HepG2 (cell line): ENCODE measurements around the gene ZNF740. TPM values are rescaled to one million over a fixed set of nuclear protein-coding genes. Genes with fewer than 3 reads are reported as not detected.

Experiments
- AHDC1 ChIP-seq: sonication (generic); formaldehyde crosslinking; IDR thresholded peaks from 2 replicates; pipeline ENCODE4 v1.5.1; 2020; ENCODE audit warnings: mild to moderate bottlenecking, missing genetic modification reagents, borderline replicate concordance
- DNMT3B ChIP-seq: conservative IDR thresholded peaks from 2 replicates; pipeline ENCODE4 v1.6.1; 2016; ENCODE audit warnings: missing biosample characterization, control low read depth
- GLI4 ChIP-seq: sonication (generic); formaldehyde crosslinking; IDR thresholded peaks from 2 replicates; pipeline ENCODE4 v1.5.1; 2020; ENCODE audit warnings: missing genetic modification reagents, mild to moderate bottlenecking, moderate library complexity, borderline replicate concordance
- MAFF ChIP-seq: IDR thresholded peaks from 2 replicates; pipeline ENCODE4 v1.6.1; 2011; ENCODE audit warnings: low read depth, low read length, improper control_type of control experiment
- NFE2 ChIP-seq: sonication (generic); formaldehyde crosslinking; IDR thresholded peaks from 2 replicates; pipeline ENCODE4 v1.4.0; 2020; ENCODE audit warnings: missing genetic modification reagents
- ZNF335 ChIP-seq: sonication (generic); formaldehyde crosslinking; IDR thresholded peaks from 2 replicates; pipeline ENCODE4 v1.4.0; 2020; ENCODE audit warnings: missing genetic modification reagents
- ZNF496 ChIP-seq: sonication (generic); formaldehyde crosslinking; IDR thresholded peaks from 2 replicates; pipeline ENCODE4 v1.8.1; 2023; ENCODE audit warnings: mild to moderate bottlenecking, moderate library complexity, missing genetic modification reagents; ENCODE audit not compliant: insufficient replicate concordance
- ZNF691 ChIP-seq: sonication (generic); formaldehyde crosslinking; IDR thresholded peaks from 2 replicates; pipeline ENCODE4 v1.4.0; 2020; ENCODE audit warnings: missing genetic modification reagents, low read depth, mild to moderate bottlenecking, borderline replicate concordance
- polyA plus RNA-seq, 8 experiments: library from polyadenylated mRNA; depleted of rRNA in 3 of 8; stranded (reverse) in 7 of 8; unstranded in 1 of 8; fragments of >200 nt; fragmentation: Illumina TruSeq in 4 of 8; extraction: Trizol in 4 of 8; gene quantifications; 2 replicates each; pipeline versions ENCODE4 v1.2.1 to v1.2.3, GENCODE V29; 2011 to 2016; ENCODE audit warnings: low read depth in 4 of 8, missing spikeins in 1 of 8, mixed read lengths in 1 of 8; ENCODE audit not compliant: insufficient read depth in 1 of 8
- total RNA-seq, 5 experiments: library from RNA; depleted of rRNA; stranded (reverse); fragments of >200 nt; fragmentation: Illumina TruSeq; extraction: Trizol; gene quantifications; 2 replicates each; pipeline ENCODE4 v1.2.3, GENCODE V29; 2016; ENCODE audit warnings: low read depth in 1 of 5
- TF ChIP-seq, protein P1 (sequence below): sonication (generic); formaldehyde crosslinking; IDR thresholded peaks from 2 replicates; pipeline ENCODE4 v1.5.1; 2020; ENCODE audit warnings: missing genetic modification reagents, mild to moderate bottlenecking, borderline replicate concordance
- TF ChIP-seq, protein P2 (sequence below): sonication (generic); formaldehyde crosslinking; IDR thresholded peaks from 2 replicates; pipeline ENCODE4 v1.4.0; 2020; ENCODE audit warnings: low read depth, mild to moderate bottlenecking, missing genetic modification reagents

ZNF740 gene
- total and polyA plus RNA-seq, 2 of the 13 experiments (the other 11 are each of a cell fraction or from before 2014, with no cell fraction given): 16.9 to 19.0 TPM

DNA sequence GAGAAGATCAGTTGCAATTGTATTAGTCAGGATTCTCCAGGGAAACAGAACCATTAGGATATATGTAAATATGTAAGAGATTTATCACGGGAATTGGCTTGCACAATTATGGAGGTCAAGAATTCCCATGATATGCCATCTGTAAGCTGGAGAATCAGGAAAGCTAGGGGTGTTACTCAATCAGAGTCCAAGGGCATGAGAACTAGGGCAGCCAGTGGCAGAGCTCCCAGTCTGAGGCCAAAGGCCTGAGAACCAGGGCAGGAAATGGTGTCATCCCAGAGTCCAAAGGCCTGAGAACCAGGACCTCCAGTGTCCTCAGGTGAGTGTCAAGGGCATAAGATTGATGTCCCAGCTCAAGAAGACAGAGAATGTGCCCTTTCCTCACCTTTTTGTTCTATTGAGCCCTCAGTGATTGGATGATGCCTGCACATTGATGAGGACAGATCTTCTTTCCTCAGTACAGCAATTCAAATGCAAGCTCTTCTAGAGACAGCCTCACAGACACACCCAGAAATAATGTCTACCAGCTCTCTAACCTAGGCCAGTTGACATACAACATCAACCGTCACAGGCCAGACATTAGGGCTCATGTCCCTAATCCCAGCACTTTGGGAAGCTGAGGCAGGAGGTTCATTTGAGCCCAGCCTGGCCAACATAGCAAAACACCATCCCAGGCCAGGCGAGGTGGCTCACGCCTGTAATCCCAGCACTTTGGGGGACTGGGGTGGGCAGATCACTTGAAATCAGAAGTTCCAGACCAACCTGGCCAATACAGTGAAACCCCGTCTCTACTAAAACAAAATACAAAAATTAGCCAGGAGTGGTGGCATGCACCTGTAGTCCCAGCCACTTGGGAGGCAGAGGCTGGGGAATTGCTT lies 34.9 kb upstream of the ZNF740 start (continued):
- TF ChIP-seq, protein P1, sequence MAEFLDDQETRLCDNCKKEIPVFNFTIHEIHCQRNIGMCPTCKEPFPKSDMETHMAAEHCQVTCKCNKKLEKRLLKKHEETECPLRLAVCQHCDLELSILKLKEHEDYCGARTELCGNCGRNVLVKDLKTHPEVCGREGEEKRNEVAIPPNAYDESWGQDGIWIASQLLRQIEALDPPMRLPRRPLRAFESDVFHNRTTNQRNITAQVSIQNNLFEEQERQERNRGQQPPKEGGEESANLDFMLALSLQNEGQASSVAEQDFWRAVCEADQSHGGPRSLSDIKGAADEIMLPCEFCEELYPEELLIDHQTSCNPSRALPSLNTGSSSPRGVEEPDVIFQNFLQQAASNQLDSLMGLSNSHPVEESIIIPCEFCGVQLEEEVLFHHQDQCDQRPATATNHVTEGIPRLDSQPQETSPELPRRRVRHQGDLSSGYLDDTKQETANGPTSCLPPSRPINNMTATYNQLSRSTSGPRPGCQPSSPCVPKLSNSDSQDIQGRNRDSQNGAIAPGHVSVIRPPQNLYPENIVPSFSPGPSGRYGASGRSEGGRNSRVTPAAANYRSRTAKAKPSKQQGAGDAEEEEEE (CRISPR knock-in tag): no peak
- no peak for TF ChIP-seq MAFF
- TF ChIP-seq, protein P2, sequence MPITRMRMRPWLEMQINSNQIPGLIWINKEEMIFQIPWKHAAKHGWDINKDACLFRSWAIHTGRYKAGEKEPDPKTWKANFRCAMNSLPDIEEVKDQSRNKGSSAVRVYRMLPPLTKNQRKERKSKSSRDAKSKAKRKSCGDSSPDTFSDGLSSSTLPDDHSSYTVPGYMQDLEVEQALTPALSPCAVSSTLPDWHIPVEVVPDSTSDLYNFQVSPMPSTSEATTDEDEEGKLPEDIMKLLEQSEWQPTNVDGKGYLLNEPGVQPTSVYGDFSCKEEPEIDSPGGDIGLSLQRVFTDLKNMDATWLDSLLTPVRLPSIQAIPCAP (CRISPR knock-in tag): no peak
- TF ChIP-seq ZNF496 (CRISPR knock-in tag): no peak
- no peak for TF ChIP-seq ZNF335 (CRISPR knock-in tag)
- no peak for TF ChIP-seq GLI4 (CRISPR knock-in tag)
- no peak for TF ChIP-seq NFE2 (CRISPR knock-in tag)
- TF ChIP-seq DNMT3B (CRISPR knock-in tag): no peak
- TF ChIP-seq AHDC1 (CRISPR knock-in tag): no peak; the same call in 1 of the 2 replicates
- TF ChIP-seq ZNF691 (CRISPR knock-in tag): no peak
